Measurements from ENCODE around the gene PUDP.
"Not testable (repeated sequence)": the region's sequence is repeated elsewhere in the genome, so short reads cannot be mapped to it uniquely, and the experiment has no call there.

Gene PUDP

DNA sequence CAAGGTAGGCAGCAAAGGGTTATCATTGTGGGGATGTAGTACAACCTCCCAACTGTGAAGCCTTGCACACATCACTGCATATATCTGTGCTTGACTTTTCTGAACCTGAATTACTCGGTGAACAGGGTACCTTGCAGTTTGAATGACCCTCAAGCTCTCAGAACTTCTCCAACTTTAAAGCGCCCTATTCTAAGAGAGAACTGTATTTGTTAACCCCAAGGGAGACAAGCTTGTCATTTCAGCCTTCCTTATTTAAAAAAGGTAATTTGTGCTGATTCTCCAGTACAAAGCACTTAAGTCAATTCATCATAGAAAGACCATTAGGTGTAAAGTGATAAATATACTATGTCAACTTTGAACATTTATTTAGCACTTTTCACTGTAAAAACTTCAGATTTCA lies 122.5 kb downstream of the PUDP start:
- no peak for DNase-seq

DNA sequence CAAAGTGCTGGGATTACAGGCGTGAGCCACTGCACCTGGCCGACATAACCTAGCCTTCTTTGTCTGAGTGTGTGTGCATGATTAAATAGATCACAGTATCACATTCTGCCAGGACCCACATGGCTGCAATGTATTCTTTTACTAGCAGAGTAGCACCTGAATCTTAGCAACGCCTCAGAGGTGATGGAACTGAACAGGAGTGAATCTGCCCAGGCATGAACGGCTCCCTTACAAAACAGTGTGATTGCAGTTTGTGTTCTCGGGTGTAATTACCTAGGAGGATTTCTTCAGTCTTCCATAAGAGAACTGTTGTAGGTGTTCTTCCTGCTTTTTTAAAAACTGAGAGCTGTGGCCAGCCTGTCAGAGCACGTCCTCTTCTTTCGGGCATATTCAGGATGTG lies 123.1 kb downstream of the PUDP start:
- DNase-seq: no peak

DNA sequence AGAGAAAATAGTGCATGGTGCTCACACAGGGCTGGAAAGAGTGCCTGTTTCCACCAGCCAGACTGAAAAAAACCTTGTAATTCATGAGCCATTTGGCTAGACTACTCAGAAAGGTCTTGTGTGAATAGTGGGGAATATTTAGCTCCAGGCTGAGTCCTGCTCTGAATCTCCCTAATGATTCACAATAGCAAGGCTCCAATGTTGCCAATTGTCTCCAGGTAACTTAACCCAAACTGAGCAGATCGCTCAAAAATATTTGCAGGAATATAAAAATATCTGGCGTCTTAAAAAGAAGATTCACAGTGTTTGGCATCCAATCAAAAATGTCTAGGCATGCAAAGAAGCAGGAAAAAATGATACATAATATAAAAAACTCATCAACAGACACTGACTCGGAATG lies 125.0 kb downstream of the PUDP start:
- DNase-seq: peak; percentile 2

- no peak for DNase-seq
Measured at GRCh38 chrX:7021991-7022390, 126.0 kb downstream of the PUDP start.

- DNase-seq: no peak
Measured at GRCh38 chrX:7019555-7019954, 128.4 kb downstream of the PUDP start.

GRCh38 chrX:7012262-7012834 lies 135.6 kb downstream of the PUDP start:
- peak; percentile 71 for DNase-seq

DNA sequence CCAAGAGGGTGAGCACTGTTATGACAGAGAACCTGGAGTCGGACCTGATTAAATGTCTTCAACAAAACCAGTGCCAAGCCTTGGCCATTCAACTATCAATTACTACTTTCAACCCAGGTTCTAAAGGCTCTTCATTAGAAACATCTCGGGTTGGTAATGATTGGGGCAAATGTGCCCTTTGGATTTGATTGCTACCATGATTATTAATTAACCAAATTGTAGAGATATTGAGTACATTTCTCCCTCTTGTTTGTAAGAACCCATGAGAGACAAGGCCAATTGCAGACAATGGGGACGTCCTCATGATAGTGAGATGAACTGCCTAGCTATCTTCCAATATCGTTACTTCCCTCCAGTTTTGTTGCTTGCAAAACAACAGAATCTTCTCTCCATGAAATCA lies 137.1 kb downstream of the PUDP start:
- DNase-seq: not testable (repeated sequence)

DNA sequence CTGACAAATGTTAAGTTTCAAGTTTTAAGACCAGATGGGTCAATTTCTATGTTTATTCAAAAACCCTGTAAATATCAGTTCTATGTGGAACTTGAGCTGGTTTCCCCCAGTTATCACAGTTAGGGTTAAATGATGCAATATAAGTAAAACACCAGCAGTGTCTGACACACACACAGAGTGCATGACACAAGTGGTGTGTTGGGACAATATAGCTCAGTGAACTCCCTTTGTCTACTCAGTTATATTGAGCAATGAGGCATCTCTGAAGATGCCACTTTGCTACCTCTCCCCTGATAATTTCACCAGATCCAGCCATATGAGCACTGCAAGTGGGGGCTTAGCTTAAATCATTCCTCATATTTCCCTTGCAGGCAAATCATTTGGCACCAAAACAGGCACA lies 140.6 kb downstream of the PUDP start:
- DNase-seq: not testable (repeated sequence)
